PFSK-1 (cell line): ENCODE results near the gene CFAP410.

Source experiments
- FOXP2 ChIP-seq: optimal IDR thresholded peaks from 2 replicates; pipeline ENCODE3; 2011; ENCODE audit warnings: borderline replicate concordance, control low read depth, inconsistent platforms; ENCODE audit not compliant: insufficient read depth; ENCODE audit errors: extremely low read length, extremely low read depth
- POLR2AphosphoS5 ChIP-seq: IDR thresholded peaks from 2 replicates; pipeline ENCODE4 v1.6.1; 2012; ENCODE audit warnings: low read depth, mild to moderate bottlenecking, control low read depth, low read length, moderate library complexity
- SIN3A ChIP-seq: IDR thresholded peaks from 2 replicates; pipeline ENCODE4 v1.6.1; 2012; ENCODE audit warnings: mild to moderate bottlenecking, low read length, moderate library complexity, borderline replicate concordance; ENCODE audit not compliant: insufficient read depth
- TAF1 ChIP-seq: IDR thresholded peaks from 2 replicates; pipeline ENCODE4 v1.6.1; 2012; ENCODE audit warnings: low read length, control low read depth, borderline replicate concordance; ENCODE audit not compliant: insufficient read depth
- TF ChIP-seq, protein P1 (sequence below), 2 experiments: IDR thresholded peaks; 2 replicates each; pipeline versions ENCODE4 v1.6.1 to v1.8.0; 2011 to 2012; ENCODE audit warnings: low read depth in 2 of 2, low read length in 2 of 2, control low read depth in 1 of 2, inconsistent platforms in 1 of 2, mild to moderate bottlenecking in 1 of 2, moderate library complexity in 1 of 2; ENCODE audit not compliant: insufficient read depth in 1 of 2

The CFAP410 gene

DNA sequence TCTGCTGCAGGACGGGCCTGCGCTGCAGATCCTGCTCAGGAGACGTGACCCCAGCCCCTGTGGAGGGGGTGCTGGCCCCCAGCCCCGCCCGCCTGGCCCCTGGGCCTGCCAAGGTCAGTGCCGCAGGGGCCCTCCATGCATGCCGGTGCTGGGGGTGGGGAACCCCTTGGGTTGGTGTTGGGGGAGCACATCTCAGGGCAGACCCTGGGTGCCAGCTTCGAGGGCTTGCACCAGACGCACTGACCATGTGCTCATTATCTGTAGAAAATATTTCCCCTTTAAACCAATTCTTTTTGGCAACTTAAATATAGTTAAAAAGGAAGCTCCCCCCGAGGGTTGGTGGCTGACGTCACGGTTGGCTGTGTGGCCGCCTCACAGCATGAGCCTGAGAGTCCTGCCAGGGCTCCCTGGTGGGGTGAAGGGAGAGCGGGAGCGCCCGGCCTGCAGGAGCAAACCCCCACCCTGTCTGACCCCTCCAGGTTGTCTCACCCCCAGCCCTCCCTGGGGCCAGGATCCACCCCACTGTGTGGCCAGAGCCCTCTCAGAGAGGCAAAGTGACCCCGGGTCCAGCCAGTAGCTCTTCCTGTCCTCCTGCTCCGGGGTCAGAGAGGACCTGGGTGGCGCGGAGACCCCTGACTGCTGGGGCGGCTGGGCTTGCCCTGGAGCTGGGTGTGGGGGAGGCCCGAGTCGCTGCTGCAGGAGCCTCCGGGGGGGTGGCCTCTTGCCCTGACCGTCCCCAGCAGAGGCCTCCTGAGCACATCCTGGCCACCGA lies 44.6 kb downstream of the CFAP410 start:
- no peak for TF ChIP-seq TAF1
- no peak for TF ChIP-seq POLR2AphosphoS5
- no peak for TF ChIP-seq FOXP2
- no peak for TF ChIP-seq SIN3A
- TF ChIP-seq, protein P1, sequence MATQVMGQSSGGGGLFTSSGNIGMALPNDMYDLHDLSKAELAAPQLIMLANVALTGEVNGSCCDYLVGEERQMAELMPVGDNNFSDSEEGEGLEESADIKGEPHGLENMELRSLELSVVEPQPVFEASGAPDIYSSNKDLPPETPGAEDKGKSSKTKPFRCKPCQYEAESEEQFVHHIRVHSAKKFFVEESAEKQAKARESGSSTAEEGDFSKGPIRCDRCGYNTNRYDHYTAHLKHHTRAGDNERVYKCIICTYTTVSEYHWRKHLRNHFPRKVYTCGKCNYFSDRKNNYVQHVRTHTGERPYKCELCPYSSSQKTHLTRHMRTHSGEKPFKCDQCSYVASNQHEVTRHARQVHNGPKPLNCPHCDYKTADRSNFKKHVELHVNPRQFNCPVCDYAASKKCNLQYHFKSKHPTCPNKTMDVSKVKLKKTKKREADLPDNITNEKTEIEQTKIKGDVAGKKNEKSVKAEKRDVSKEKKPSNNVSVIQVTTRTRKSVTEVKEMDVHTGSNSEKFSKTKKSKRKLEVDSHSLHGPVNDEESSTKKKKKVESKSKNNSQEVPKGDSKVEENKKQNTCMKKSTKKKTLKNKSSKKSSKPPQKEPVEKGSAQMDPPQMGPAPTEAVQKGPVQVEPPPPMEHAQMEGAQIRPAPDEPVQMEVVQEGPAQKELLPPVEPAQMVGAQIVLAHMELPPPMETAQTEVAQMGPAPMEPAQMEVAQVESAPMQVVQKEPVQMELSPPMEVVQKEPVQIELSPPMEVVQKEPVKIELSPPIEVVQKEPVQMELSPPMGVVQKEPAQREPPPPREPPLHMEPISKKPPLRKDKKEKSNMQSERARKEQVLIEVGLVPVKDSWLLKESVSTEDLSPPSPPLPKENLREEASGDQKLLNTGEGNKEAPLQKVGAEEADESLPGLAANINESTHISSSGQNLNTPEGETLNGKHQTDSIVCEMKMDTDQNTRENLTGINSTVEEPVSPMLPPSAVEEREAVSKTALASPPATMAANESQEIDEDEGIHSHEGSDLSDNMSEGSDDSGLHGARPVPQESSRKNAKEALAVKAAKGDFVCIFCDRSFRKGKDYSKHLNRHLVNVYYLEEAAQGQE (IDR thresholded peaks at IDR 0.05; ENCODE audit: insufficient read depth in 1 of 2, low read depth in 2 of 2, low read length in 2 of 2), result no peak

DNA sequence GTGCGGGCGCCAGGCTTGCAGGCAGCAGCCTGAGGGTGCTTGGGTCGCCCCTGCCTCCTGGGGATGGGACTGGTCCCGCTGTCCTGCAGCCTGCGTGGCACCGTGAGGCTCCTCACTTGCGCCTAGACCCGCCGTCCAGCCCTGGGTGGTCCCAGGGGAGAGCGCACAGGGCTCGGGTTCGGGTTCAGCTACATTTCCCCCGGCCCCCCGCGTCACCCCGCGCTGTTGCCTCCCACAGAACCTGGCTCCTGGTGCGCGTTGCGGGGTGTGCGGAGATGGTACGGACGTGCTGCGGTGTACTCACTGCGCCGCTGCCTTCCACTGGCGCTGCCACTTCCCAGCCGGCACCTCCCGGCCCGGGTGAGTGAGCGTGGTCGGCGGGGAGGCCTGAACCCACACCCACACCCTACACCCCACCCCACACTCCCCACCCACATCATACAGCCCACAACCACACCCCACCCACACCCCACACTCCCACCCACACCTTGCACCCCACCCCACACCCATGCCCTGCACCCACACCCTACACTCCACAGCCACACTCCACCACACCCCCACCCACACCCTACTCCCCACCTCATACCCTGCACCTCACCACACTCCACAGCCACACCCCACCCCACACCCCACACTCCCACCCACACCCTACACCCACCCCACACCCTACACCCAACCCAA lies 45.5 kb downstream of the CFAP410 start:
- TF ChIP-seq TAF1 (no peak), FOXP2 (no peak), SIN3A (no peak), POLR2AphosphoS5 (no peak)
- TF ChIP-seq, protein P1 (IDR thresholded peaks at IDR 0.05; ENCODE audit: insufficient read depth in 1 of 2, low read depth in 2 of 2, low read length in 2 of 2), result no peak

DNA sequence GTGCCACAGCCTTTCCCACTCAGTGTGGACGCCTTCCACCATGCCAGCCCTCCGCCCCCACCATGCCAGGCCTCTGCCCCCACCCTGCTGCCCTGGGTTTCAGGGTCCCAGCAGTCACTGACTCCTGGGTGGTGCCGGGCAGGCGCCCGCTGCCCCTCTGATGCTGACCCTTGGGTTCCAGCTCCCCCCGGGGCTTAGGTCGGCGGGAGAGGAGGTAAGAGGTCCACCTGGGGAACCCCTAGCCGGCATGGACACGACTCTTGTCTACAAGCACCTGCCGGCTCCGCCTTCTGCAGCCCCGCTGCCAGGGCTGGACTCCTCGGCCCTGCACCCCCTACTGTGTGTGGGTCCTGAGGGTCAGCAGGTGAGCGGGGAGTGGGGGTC lies 46.4 kb downstream of the CFAP410 start:
- no peak for TF ChIP-seq TAF1
- TF ChIP-seq SIN3A, result no peak
- TF ChIP-seq, protein P1 (IDR thresholded peaks at IDR 0.05; ENCODE audit: insufficient read depth in 1 of 2, low read depth in 2 of 2, low read length in 2 of 2), result no peak
- TF ChIP-seq FOXP2, result no peak
- TF ChIP-seq POLR2AphosphoS5, result no peak

DNA sequence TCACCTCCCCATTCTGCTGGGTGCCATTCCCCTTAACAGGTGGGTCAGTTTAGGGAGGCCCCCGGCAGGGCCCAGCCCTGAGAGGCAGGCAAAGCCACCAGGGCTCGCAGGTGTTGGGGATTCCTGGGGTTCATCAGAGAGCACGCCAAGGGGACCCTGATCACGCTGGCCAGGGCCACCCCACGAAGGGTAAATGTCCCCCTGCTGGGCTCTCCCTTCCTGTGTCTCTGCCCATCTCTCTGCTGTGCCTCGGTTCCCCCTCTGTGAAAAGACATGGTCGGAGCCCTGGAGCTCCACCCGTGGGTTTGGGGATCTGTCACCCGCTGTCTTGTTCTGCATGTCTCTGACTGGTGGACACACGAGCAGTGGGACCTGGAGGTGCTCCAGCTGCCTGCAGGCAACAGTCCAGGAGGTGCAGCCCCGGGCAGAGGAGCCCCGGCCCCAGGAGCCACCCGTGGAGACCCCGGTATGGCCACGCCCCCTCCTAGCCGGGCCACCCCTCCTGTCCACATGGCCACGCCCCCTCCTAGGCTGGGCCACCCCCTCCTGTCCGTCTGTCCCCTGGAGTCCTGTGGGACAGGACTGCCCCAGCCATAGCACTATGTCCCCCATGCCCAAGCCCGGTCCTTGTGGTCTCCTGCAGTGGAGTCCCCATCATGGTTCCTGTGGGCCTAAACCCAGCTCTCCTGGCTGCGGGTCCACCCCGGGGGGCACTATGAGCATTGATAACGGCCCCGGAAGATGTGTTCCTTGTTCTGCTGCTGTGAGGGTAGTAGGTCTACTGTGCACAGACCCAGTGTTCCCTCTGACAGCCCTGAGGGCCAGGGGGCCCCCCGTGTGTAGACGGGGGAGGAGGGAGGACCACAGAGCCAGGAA lies 47.0 kb downstream of the CFAP410 start:
- TF ChIP-seq FOXP2 (no peak), POLR2AphosphoS5 (no peak), TAF1 (no peak), SIN3A (no peak)
- TF ChIP-seq, protein P1 (IDR thresholded peaks at IDR 0.05; ENCODE audit: insufficient read depth in 1 of 2, low read depth in 2 of 2, low read length in 2 of 2), result no peak
